Upper lobe of right lung (tissue), 1 donor: Measurements from ENCODE around the gene TPD52L1. TPM values are rescaled to one million over a fixed set of nuclear protein-coding genes. Genes with fewer than 3 reads are reported as not detected.
A peak's percentile ranks its signal among the peaks of the same experiment; 100 is the strongest.

Source experiments
- ATAC-seq: fragments of 200-7000 bp; cut with Tn5 transposase; one replicate; pipeline ENCODE4 v1.9.1; 2020; ENCODE audit warnings: mild to moderate bottlenecking, moderate library complexity
- DNase-seq: peaks from one replicate; pipeline ENCODE4 v3.0.0-alpha.2; 2020
- H3K27ac ChIP-seq: fragments of 200-600 bp; one replicate; pipeline ENCODE4 v1.8.0; 2022
- H3K27me3 ChIP-seq: fragments of 200-600 bp; one replicate; pipeline ENCODE4 v1.8.0; 2022; ENCODE audit warnings: mild to moderate bottlenecking
- H3K36me3 ChIP-seq: fragments of 200-600 bp; one replicate; pipeline ENCODE4 v1.8.0; 2022
- H3K4me1 ChIP-seq: fragments of 200-600 bp; one replicate; pipeline ENCODE4 v1.8.0; 2022
- H3K4me3 ChIP-seq: fragments of 200-600 bp; one replicate; pipeline ENCODE4 v1.8.0; 2022; ENCODE audit warnings: mild to moderate bottlenecking
- H3K9me3 ChIP-seq: fragments of 200-600 bp; one replicate; pipeline ENCODE4 v1.8.0; 2022
- CTCF ChIP-seq: fragments of 200-600 bp; IDR thresholded peaks from one replicate; pipeline ENCODE4 v1.8.0; 2022; ENCODE audit warnings: antibody characterized with exemption
- intact Hi-C: fragments of 100-400 bp; cut with DNase I; formaldehyde crosslinking; loops from one replicate; pipeline ENCODE4 v1.11.0; 2022
- total RNA-seq: library from RNA; stranded (reverse); fragmentation: NEBNext Ultra II Directional; extraction: Animal tissue kit (Norgen Biotek cat#: 25700); gene quantifications from one replicate; pipeline ENCODE4 v1.2.1, GENCODE V29; 2021
- donor health status: DM: no; HTN: yes; CAD: no; lungs with severe emphysema.

TPD52L1 gene
- total RNA-seq, 1 donor from 2014 or later, result 24.5 TPM

GRCh38 chr6:125310994-125311649 is 157.5 kb downstream of the TPD52L1 start:
- H3K27ac ChIP-seq, result no peak overlapping the region
- TF ChIP-seq CTCF, result peak; percentile 92
- intact Hi-C loops, result loop anchor here (5.0 kb wide), 1 partner anchor 456 kb away; no protein-coding TSS in a partner anchor

GRCh38 chr6:125312478-125312877 is 158.9 kb downstream of the TPD52L1 start:
- DNase-seq (no peak), ATAC-seq (no peak)
- intact Hi-C loops, result loop anchor here (5.0 kb wide), 1 partner anchor 455 kb away; no protein-coding TSS in a partner anchor

More at GRCh38 chr6:125310994-125311649, 157.5 kb downstream of the TPD52L1 start:
- DNase-seq (no peak), ATAC-seq (peak; percentile 93)
- no peaks in the 10 kb centered on the region for H3K27me3 ChIP-seq
- H3K36me3 ChIP-seq, result no peaks in the 10 kb centered on the region
- no peaks in the 10 kb centered on the region for H3K9me3 ChIP-seq
- no peaks in the 10 kb centered on the region for H3K4me1 ChIP-seq
- H3K4me3 ChIP-seq, result no peak overlapping the region

GRCh38 chr6:125312950-125313349 is 159.4 kb downstream of the TPD52L1 start:
- no peaks in the 10 kb centered on the region for H3K36me3 ChIP-seq
- intact Hi-C loops, result loop anchor here (5.0 kb wide), 1 partner anchor 454 kb away; no protein-coding TSS in a partner anchor
- H3K9me3 ChIP-seq, result no peaks in the 10 kb centered on the region
- H3K4me3 ChIP-seq, result no peak overlapping the region
- DNase-seq (no peak), ATAC-seq (no peak)
- H3K27me3 ChIP-seq, result no peaks in the 10 kb centered on the region
- TF ChIP-seq CTCF, result no peak
- H3K4me1 ChIP-seq, result no peaks in the 10 kb centered on the region
- no peak overlapping the region for H3K27ac ChIP-seq

More at GRCh38 chr6:125312478-125312877, 158.9 kb downstream of the TPD52L1 start:
- no peaks in the 10 kb centered on the region for H3K36me3 ChIP-seq
- H3K27me3 ChIP-seq, result no peaks in the 10 kb centered on the region
- no peak overlapping the region for H3K4me3 ChIP-seq
- no peaks in the 10 kb centered on the region for H3K4me1 ChIP-seq
- no peak overlapping the region for H3K27ac ChIP-seq
- H3K9me3 ChIP-seq, result no peaks in the 10 kb centered on the region
- TF ChIP-seq CTCF, result no peak

Other genes starting within 250 kb of the TPD52L1 start
- gene RNF217, start 191.3 kb upstream of the TPD52L1 start, total RNA-seq, result 29.2 TPM
- 51.7 TPM for gene HDDC2, start 148.2 kb downstream of the TPD52L1 start, total RNA-seq